Liver (tissue), 9 donors: ENCODE measurements around the gene NDUFA13. TPM values are rescaled to one million over a fixed set of nuclear protein-coding genes. Genes with fewer than 3 reads are reported as not detected.

Source experiments
- DNase-seq: peaks from one replicate; pipeline ENCODE4 v3.0.0-alpha.2; 2017; ENCODE audit warnings: low spot score
- H3K27ac ChIP-seq, 2 donors: one replicate each; pipeline ENCODE4 v1.7.0; 2013; ENCODE audit warnings: inconsistent platforms in 2 of 2, low read length in 2 of 2, control low read depth in 1 of 2, low read depth in 1 of 2, mild to moderate bottlenecking in 1 of 2
- H3K27me3 ChIP-seq, 4 donors: one replicate each; pipeline versions ENCODE4 v1.6.1 to v1.7.0; 2013; ENCODE audit warnings: low read length in 3 of 4, inconsistent platforms in 1 of 4, mild to moderate bottlenecking in 1 of 4, moderate library complexity in 1 of 4; ENCODE audit not compliant: control insufficient read depth in 4 of 4, insufficient read depth in 4 of 4
- H3K36me3 ChIP-seq, 4 donors: one replicate each; pipeline versions ENCODE4 v1.6.1 to v1.7.0; 2013; ENCODE audit warnings: low read length in 3 of 4, mild to moderate bottlenecking in 3 of 4, low read depth in 1 of 4, moderate library complexity in 1 of 4; ENCODE audit not compliant: control insufficient read depth in 4 of 4, insufficient read depth in 3 of 4
- H3K4me1 ChIP-seq, 4 donors: one replicate each; pipeline versions ENCODE4 v1.6.1 to v1.7.0; 2013; ENCODE audit warnings: low read length in 3 of 4, mild to moderate bottlenecking in 3 of 4, moderate library complexity in 1 of 4; ENCODE audit not compliant: control insufficient read depth in 4 of 4, insufficient read depth in 4 of 4
- H3K4me3 ChIP-seq, 3 donors: one replicate each; pipeline versions ENCODE4 v1.6.1 to v1.7.0; 2013; ENCODE audit warnings: low read length in 3 of 3, control low read depth in 1 of 3, low read depth in 1 of 3, mild to moderate bottlenecking in 1 of 3
- H3K9ac ChIP-seq, 2 donors: one replicate each; pipeline ENCODE4 v1.7.0; 2013; ENCODE audit warnings: low read length in 2 of 2, mild to moderate bottlenecking in 2 of 2, moderate library complexity in 2 of 2, control low read depth in 1 of 2, low read depth in 1 of 2
- H3K9me3 ChIP-seq, 4 donors: one replicate each; pipeline versions ENCODE4 v1.6.1 to v1.7.0; 2013; ENCODE audit warnings: low read length in 3 of 4; ENCODE audit not compliant: control insufficient read depth in 4 of 4
- EGR1 ChIP-seq, 2 donors: IDR thresholded peaks; 2 replicates each; pipeline ENCODE4 v1.6.1; 2016 to 2018; ENCODE audit warnings: antibody characterized with exemption in 2 of 2, low read depth in 2 of 2
- FOXA1 ChIP-seq: IDR thresholded peaks from 2 replicates; pipeline ENCODE4 v1.6.1; 2016; ENCODE audit warnings: antibody characterized with exemption
- FOXA2 ChIP-seq: IDR thresholded peaks from 2 replicates; pipeline ENCODE4 v1.6.1; 2016; ENCODE audit warnings: antibody characterized with exemption
- GABPA ChIP-seq, 2 donors: IDR thresholded peaks in 1 of 2; conservative IDR thresholded peaks in 1 of 2; 2 replicates each; pipeline ENCODE4 v1.6.1; 2016; ENCODE audit warnings: antibody characterized with exemption in 2 of 2, mild to moderate bottlenecking in 1 of 2, moderate library complexity in 1 of 2
- HNF4A ChIP-seq, 2 donors: conservative IDR thresholded peaks; 2 replicates each; pipeline ENCODE4 v1.6.1; 2016; ENCODE audit warnings: antibody characterized with exemption in 2 of 2, mild to moderate bottlenecking in 2 of 2
- HNF4G ChIP-seq: IDR thresholded peaks from 2 replicates; pipeline ENCODE4 v1.6.1; 2016; ENCODE audit warnings: antibody characterized with exemption
- JUND ChIP-seq, 2 donors: IDR thresholded peaks; 2 replicates each; pipeline ENCODE4 v1.6.1; 2016; ENCODE audit warnings: antibody characterized with exemption in 2 of 2
- NR2F2 ChIP-seq: IDR thresholded peaks from 2 replicates; pipeline ENCODE4 v1.6.1; 2016; ENCODE audit warnings: antibody characterized with exemption
- RAD21 ChIP-seq, 2 donors: IDR thresholded peaks; 2 replicates each; pipeline ENCODE4 v1.6.1; 2016; ENCODE audit warnings: antibody characterized with exemption in 2 of 2, mild to moderate bottlenecking in 2 of 2
- RXRA ChIP-seq, 2 donors: IDR thresholded peaks; 2 replicates each; pipeline ENCODE4 v1.6.1; 2017 to 2018; ENCODE audit warnings: antibody characterized with exemption in 2 of 2, mild to moderate bottlenecking in 1 of 2
- SP1 ChIP-seq: IDR thresholded peaks from 2 replicates; pipeline ENCODE4 v1.6.1; 2018; ENCODE audit warnings: antibody characterized with exemption, mild to moderate bottlenecking
- TAF1 ChIP-seq: conservative IDR thresholded peaks from 2 replicates; pipeline ENCODE4 v1.6.1; 2016; ENCODE audit warnings: antibody characterized with exemption, mild to moderate bottlenecking
- YY1 ChIP-seq: IDR thresholded peaks from 2 replicates; pipeline ENCODE4 v1.6.1; 2016; ENCODE audit warnings: antibody characterized with exemption, mild to moderate bottlenecking
- WGBS: extraction: QIAGEN DNeasy Blood & Tissue Kit; methylation state at CpG from one replicate; pipeline ENCODE4 v1.1.7; 2013; 5-methylcytosine and 5-hydroxymethylcytosine counted together
- polyA plus RNA-seq, 2 donors: library from polyadenylated mRNA; stranded (reverse) in 1 of 2; unstranded in 1 of 2; fragments of 200-250 nt in 1 of 2; fragments of >200 nt in 1 of 2; fragmentation: Nextera tagmentation in 1 of 2; extraction: Ambion mirVana in 1 of 2; gene quantifications; one replicate each; pipeline versions ENCODE4 v1.2.1 to v1.2.3, GENCODE V29; 2013 to 2015
- total RNA-seq, 2 donors: library from RNA; depleted of rRNA; stranded (reverse); fragments of >200 nt; gene quantifications; one replicate each; pipeline ENCODE4 v1.2.3, GENCODE V29; 2014
- TF ChIP-seq, protein P1 (sequence below): IDR thresholded peaks from 2 replicates; pipeline ENCODE4 v1.6.1; 2016; ENCODE audit warnings: antibody characterized with exemption, mild to moderate bottlenecking
- TF ChIP-seq, protein P2 (sequence below): IDR thresholded peaks from 2 replicates; pipeline ENCODE4 v1.6.1; 2016; ENCODE audit warnings: antibody characterized with exemption
- TF ChIP-seq, protein P3 (sequence below): IDR thresholded peaks from 2 replicates; pipeline ENCODE4 v1.6.1; 2016; ENCODE audit warnings: antibody characterized with exemption
- TF ChIP-seq, protein P4 (sequence below): IDR thresholded peaks from 2 replicates; pipeline ENCODE4 v1.6.1; 2016; ENCODE audit warnings: antibody characterized with exemption
- donor health status: healthy.
- donor health status: healthy.
- donor health status: healthy.
- donor health status: healthy.
- donor health status: healthy.

The NDUFA13 gene
- total and polyA plus RNA-seq, 4 donors = 45.3 to 239 (median 130) TPM

DNA sequence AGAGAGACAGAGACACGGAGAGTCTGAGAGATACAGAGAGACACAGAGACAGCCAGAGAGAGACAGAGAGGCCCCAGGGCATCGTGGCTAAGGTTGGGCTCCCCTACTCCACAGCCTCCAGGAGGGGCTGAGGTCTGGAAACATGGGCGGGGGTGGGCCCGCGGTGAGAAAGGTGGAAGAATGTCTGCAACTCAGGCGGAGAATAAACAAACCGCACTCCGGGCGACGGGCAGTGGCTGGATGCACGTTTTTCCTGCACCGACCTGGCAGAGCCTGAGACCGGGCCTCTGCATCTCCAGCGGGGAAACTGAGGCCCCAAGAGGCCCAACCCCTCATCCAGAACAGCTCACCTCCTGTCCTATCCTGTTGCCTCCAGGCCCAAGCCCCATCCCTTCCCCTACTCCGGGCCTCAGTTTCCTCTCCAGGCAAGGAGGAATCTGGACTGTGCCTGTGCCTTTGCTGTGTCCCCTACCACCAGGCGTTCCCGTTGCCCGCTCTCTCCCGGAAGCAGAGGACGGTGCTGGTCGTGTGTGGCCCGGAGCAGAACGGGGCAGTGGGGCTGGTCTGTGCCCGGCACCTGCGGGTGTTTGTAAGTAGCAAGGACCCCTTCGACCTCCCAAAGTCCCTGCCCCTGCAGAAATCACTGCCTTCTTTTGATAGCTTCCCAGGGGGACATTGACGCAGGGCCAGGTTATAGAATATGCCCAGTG, 18.7 kb downstream of the NDUFA13 start:
- Histone ChIP-seq H3K4me1 (peaks cover 0 to 7% (median 4%) of the 10 kb centered on the region in 4 donors), H3K9ac (no peak overlapping the region), H3K27me3 (peaks cover 0 to 6% (median 0%) of the 10 kb centered on the region in 4 donors), H3K9me3 (no peaks in the 10 kb centered on the region), H3K27ac (no peak overlapping the region), H3K4me3 (no peak overlapping the region), H3K36me3 (no peaks in the 10 kb centered on the region)
- TF ChIP-seq SP1 (no peak), RXRA (IDR thresholded peaks at IDR 0.05) (no peak), EGR1 (IDR thresholded peaks at IDR 0.05; ENCODE audit: low read depth in 2 of 2) (no peak), RAD21 (IDR thresholded peaks at IDR 0.05) (no peak), FOXA2 (no peak), HNF4G (no peak)
- TF ChIP-seq, protein P1, sequence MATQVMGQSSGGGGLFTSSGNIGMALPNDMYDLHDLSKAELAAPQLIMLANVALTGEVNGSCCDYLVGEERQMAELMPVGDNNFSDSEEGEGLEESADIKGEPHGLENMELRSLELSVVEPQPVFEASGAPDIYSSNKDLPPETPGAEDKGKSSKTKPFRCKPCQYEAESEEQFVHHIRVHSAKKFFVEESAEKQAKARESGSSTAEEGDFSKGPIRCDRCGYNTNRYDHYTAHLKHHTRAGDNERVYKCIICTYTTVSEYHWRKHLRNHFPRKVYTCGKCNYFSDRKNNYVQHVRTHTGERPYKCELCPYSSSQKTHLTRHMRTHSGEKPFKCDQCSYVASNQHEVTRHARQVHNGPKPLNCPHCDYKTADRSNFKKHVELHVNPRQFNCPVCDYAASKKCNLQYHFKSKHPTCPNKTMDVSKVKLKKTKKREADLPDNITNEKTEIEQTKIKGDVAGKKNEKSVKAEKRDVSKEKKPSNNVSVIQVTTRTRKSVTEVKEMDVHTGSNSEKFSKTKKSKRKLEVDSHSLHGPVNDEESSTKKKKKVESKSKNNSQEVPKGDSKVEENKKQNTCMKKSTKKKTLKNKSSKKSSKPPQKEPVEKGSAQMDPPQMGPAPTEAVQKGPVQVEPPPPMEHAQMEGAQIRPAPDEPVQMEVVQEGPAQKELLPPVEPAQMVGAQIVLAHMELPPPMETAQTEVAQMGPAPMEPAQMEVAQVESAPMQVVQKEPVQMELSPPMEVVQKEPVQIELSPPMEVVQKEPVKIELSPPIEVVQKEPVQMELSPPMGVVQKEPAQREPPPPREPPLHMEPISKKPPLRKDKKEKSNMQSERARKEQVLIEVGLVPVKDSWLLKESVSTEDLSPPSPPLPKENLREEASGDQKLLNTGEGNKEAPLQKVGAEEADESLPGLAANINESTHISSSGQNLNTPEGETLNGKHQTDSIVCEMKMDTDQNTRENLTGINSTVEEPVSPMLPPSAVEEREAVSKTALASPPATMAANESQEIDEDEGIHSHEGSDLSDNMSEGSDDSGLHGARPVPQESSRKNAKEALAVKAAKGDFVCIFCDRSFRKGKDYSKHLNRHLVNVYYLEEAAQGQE = no peak
- TF ChIP-seq, protein P2, sequence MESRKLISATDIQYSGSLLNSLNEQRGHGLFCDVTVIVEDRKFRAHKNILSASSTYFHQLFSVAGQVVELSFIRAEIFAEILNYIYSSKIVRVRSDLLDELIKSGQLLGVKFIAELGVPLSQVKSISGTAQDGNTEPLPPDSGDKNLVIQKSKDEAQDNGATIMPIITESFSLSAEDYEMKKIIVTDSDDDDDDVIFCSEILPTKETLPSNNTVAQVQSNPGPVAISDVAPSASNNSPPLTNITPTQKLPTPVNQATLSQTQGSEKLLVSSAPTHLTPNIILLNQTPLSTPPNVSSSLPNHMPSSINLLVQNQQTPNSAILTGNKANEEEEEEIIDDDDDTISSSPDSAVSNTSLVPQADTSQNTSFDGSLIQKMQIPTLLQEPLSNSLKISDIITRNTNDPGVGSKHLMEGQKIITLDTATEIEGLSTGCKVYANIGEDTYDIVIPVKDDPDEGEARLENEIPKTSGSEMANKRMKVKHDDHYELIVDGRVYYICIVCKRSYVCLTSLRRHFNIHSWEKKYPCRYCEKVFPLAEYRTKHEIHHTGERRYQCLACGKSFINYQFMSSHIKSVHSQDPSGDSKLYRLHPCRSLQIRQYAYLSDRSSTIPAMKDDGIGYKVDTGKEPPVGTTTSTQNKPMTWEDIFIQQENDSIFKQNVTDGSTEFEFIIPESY = no peak
- TF ChIP-seq, protein P3, sequence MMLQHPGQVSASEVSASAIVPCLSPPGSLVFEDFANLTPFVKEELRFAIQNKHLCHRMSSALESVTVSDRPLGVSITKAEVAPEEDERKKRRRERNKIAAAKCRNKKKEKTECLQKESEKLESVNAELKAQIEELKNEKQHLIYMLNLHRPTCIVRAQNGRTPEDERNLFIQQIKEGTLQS = no peak
- WGBS = 80% methylated on average over 27 of the region's 27 CpGs
- no peak for DNase-seq

DNA sequence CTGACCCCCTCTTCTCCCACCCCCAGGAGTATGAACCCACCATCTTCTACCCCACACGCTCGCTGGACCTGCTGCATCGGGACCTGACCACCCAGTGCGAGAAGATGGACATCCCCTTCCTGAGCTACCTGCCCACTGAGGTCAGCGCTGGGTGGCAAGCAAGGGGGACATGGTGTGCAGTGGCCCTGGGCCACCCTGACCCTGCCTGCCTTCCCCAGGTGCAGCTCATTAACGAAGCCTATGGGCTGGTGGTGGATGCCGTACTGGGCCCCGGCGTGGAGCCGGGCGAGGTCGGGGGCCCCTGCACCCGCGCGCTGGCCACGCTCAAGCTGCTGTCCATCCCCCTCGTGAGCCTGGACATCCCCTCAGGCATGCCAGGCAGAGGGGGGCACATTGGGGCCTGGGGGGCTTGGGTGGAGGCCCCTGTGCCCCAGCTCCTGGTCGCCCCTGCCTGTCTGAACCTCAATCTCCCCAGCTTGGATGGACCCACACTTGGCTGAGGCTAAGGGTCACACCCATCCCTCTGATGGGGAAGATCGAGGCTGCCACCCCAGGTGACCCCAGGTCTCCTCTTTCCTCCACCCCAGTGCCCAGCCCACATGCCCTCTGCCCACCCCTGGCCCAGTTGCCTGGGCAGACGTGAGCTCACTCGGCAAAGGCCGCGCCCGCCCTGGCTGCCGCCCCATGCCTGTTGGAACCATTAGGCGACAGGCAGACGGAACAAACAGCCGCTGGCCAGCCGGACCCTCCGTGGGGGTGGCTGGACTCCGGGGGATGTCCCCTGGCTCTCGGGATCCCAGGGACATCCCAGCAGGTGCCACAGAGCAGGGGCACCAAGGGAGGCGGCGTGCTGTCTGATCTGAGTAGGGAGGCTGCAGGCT, 19.5 kb downstream of the NDUFA13 start:
- H3K27me3 ChIP-seq = peaks cover 0 to 6% (median 0%) of the 10 kb centered on the region in 4 donors
- WGBS = 94% methylated on average over 34 of the region's 34 CpGs
- peaks cover 0 to 3% (median 0%) of the 10 kb centered on the region in 4 donors for H3K9me3 ChIP-seq
- no peak overlapping the region for H3K9ac ChIP-seq
- H3K36me3 ChIP-seq = no peaks in the 10 kb centered on the region
- peaks cover 0 to 7% (median 4%) of the 10 kb centered on the region in 4 donors for H3K4me1 ChIP-seq
- no peak overlapping the region for H3K27ac ChIP-seq
- H3K4me3 ChIP-seq = no peak overlapping the region
- DNase-seq = no peak
- no peak for TF ChIP-seq TAF1
- no peak for TF ChIP-seq RXRA (IDR thresholded peaks at IDR 0.05)
- TF ChIP-seq, protein P3 = no peak
- TF ChIP-seq HNF4G = no peak
- TF ChIP-seq, protein P2 = no peak
- no peak for TF ChIP-seq YY1
- TF ChIP-seq RAD21 (IDR thresholded peaks at IDR 0.05) = no peak
- no peak for TF ChIP-seq FOXA2
- TF ChIP-seq JUND (IDR thresholded peaks at IDR 0.05) = no peak
- no peak for TF ChIP-seq NR2F2
- TF ChIP-seq GABPA (IDR thresholded peaks at IDR 0.05 in 1 of 2, conservative IDR thresholded peaks at IDR 0.05 in 1 of 2) = no peak
- TF ChIP-seq, protein P1 = no peak
- no peak for TF ChIP-seq HNF4A (conservative IDR thresholded peaks at IDR 0.05)
- TF ChIP-seq EGR1 (IDR thresholded peaks at IDR 0.05; ENCODE audit: low read depth in 2 of 2) = no peak
- TF ChIP-seq, protein P4, sequence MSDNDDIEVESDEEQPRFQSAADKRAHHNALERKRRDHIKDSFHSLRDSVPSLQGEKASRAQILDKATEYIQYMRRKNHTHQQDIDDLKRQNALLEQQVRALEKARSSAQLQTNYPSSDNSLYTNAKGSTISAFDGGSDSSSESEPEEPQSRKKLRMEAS = no peak
- TF ChIP-seq FOXA1 = no peak
- no peak for TF ChIP-seq SP1
